Left cardiac atrium (tissue), 4 donors: ENCODE results near the gene INO80E. TPM values are rescaled to one million over a fixed set of nuclear protein-coding genes. Genes with fewer than 3 reads are reported as not detected.
"Not testable (repeated sequence)": the region's sequence is repeated elsewhere in the genome, so short reads cannot be mapped to it uniquely, and the experiment has no call there.

ENCODE experiments used
- ATAC-seq, 2 donors: fragments of 200-7000 bp; cut with Tn5 transposase; one replicate each; pipeline ENCODE4 v1.9.1; 2020; ENCODE audit warnings: mild to moderate bottlenecking in 2 of 2, moderate library complexity in 2 of 2
- DNase-seq: peaks from one replicate; pipeline ENCODE4 v3.0.0-alpha.2; 2020
- intact Hi-C, 2 donors: fragments of 100-400 bp; cut with DNase I; formaldehyde crosslinking; loops; one replicate each; pipeline versions ENCODE4 v1.14.1 to v1.15.1; 2022 to 2023
- long read RNA-seq: library from polyadenylated mRNA; unstranded; transcript quantifications from one replicate; pipeline ENCODE4 v2.0.0, GENCODE V29; 2021
- total RNA-seq, 2 donors: library from RNA; stranded (reverse); fragmentation: NEBNext Ultra II Directional; extraction: Animal tissue kit (Norgen Biotek cat#: 25700); gene quantifications; one replicate each; pipeline ENCODE4 v1.2.1, GENCODE V29; 2021
- donor health status: DM: no; HTN: yes; CAD: no.
- donor health status: DM: no; HTN: yes; CAD: no; lungs with severe emphysema.
- donor health status: DM: yes; HTN: yes; CAD: no.
- donor health status: Dilated cardiomyopathy.

The INO80E gene
- total RNA-seq, result 10 to 100 TPM; 33.6 to 35.9 TPM
- long read RNA-seq, partial matches to known transcripts, result 0 of 1 reads
- long read RNA-seq, other reads (novel, unspliced or antisense), result 1 of 1 reads

GRCh38 chr16:29995911-29996765, at the start of gene INO80E:
Gene INO80E (plus strand): TSS chr16:29996241. CDS start chr16:29996311, 70 bp downstream.
- intact Hi-C loops, result loop anchor here (2.0 to 10.0 kb wide), 2 partner anchors 33 to 71 kb away; partner anchors contain the start of genes KCTD13 (in 1 of the 2) and TMEM219 (in 1 of the 2)
- peak; percentile 99 for DNase-seq
- ATAC-seq, result peak; percentile 98 to 99

- ATAC-seq (no peak), DNase-seq (no peak)
- intact Hi-C loops, result loop anchor here in 1 of 2 donors (10.0 kb wide), 1 partner anchor 63 kb away; no protein-coding TSS in a partner anchor
Measured at GRCh38 chr16:29947897-29948296, 48.1 kb upstream of the INO80E start.

- no peak for DNase-seq
- no peak for ATAC-seq
- intact Hi-C loops, result no loop called here
Measured at GRCh38 chr16:29950806-29951461, 45.1 kb upstream of the INO80E start.

GRCh38 chr16:29951625-29952365, 44.2 kb upstream of the INO80E start:
- no peak for DNase-seq
- intact Hi-C loops, result no loop called here
- no peak for ATAC-seq

- intact Hi-C loops, result no loop called here
- no peak for ATAC-seq
- DNase-seq, result no peak
Measured at GRCh38 chr16:29958756-29959155, 37.3 kb upstream of the INO80E start.

- DNase-seq, result no peak
- intact Hi-C loops, result no loop called here
Measured at GRCh38 chr16:29959293-29959692, 36.7 kb upstream of the INO80E start.

GRCh38 chr16:29959821-29960220, 36.2 kb upstream of the INO80E start:
- intact Hi-C loops, result not testable (repeated sequence)

More at GRCh38 chr16:29959293-29959692, 36.7 kb upstream of the INO80E start:
- no peak for ATAC-seq

GRCh38 chr16:29961127-29961478, 34.9 kb upstream of the INO80E start:
- ATAC-seq (no peak), DNase-seq (no peak)
- intact Hi-C loops, result no loop called here

More at GRCh38 chr16:29959821-29960220, 36.2 kb upstream of the INO80E start:
- not testable (repeated sequence) for DNase-seq, ATAC-seq

GRCh38 chr16:29961479-29962343, 34.3 kb upstream of the INO80E start, which contains the start of gene TMEM219:
Gene TMEM219 (plus strand): TSS chr16:29962079. CDS start chr16:29963144, 1,065 bp downstream.
- intact Hi-C loops, result loop anchor here in 1 of 2 donors (2.0 kb wide), 1 partner anchor 35 kb away; the partner anchor contains the start of gene INO80E
- DNase-seq (peak; percentile 92), ATAC-seq (peak; percentile 98)

GRCh38 chr16:29962344-29962994, 33.6 kb upstream of the INO80E start:
- intact Hi-C loops, result loop anchor here in 1 of 2 donors (2.0 kb wide), 1 partner anchor 34 kb away; the partner anchor contains the start of gene INO80E
- ATAC-seq (peak; percentile 49 to 67), DNase-seq (no peak)

GRCh38 chr16:29963021-29963743, 32.9 kb upstream of the INO80E start:
- intact Hi-C loops, result loop anchor here in 1 of 2 donors (2.0 kb wide), 1 partner anchor 34 kb away; the partner anchor contains the start of gene INO80E
- DNase-seq (no peak), ATAC-seq (no peak)

- intact Hi-C loops, result no loop called here
- no peak for ATAC-seq
- no peak for DNase-seq
Measured at GRCh38 chr16:29968205-29968604, 27.8 kb upstream of the INO80E start.

GRCh38 chr16:29971304-29971703, 24.7 kb upstream of the INO80E start:
- intact Hi-C loops, result no loop called here
- DNase-seq (no peak), ATAC-seq (no peak)

GRCh38 chr16:29972500-29972899, 23.5 kb upstream of the INO80E start:
- ATAC-seq, result no peak
- intact Hi-C loops, result no loop called here
- DNase-seq, result no peak

- no peak for ATAC-seq
- intact Hi-C loops, result no loop called here
- DNase-seq, result no peak
Measured at GRCh38 chr16:29972992-29973383, 23.1 kb upstream of the INO80E start.

- DNase-seq, result peak; percentile 99
- ATAC-seq, result peak; percentile 98 to 99
- intact Hi-C loops, result no loop called here
Measured at GRCh38 chr16:29973384-29974246, 22.4 kb upstream of the INO80E start, which contains the start of gene TAOK2. Gene TAOK2 (plus strand): TSS chr16:29973868. CDS start chr16:29977773, 3,905 bp downstream.
